Measurements from ENCODE around the gene ZMAT5.
A peak's percentile ranks its signal among the peaks of the same experiment; 100 is the strongest.

ZMAT5 gene

GRCh38 chr22:29726512-29727130, 40.2 kb downstream of the ZMAT5 start:
- no peak for DNase-seq

GRCh38 chr22:29726106-29726505, 40.7 kb downstream of the ZMAT5 start:
- no peak for DNase-seq

GRCh38 chr22:29724843-29725242, 42.0 kb downstream of the ZMAT5 start:
- DNase-seq = no peak

GRCh38 chr22:29723766-29724165, 43.0 kb downstream of the ZMAT5 start:
- DNase-seq = no peak

- DNase-seq = no peak
Observed at GRCh38 chr22:29722587-29722986, 44.2 kb downstream of the ZMAT5 start.

GRCh38 chr22:29722151-29722550, 44.7 kb downstream of the ZMAT5 start:
- no peak for DNase-seq

GRCh38 chr22:29720811-29721323, 45.9 kb downstream of the ZMAT5 start:
- DNase-seq = no peak

- DNase-seq = no peak
Observed at GRCh38 chr22:29719899-29720645, 46.7 kb downstream of the ZMAT5 start, which contains the start of gene CABP7. Gene CABP7, plus strand, starts transcription at chr22:29720003. Its CDS starts 422 bp downstream, at chr22:29720425.

- DNase-seq = no peak
Observed at GRCh38 chr22:29718949-29719898, 47.6 kb downstream of the ZMAT5 start.

- no peak for DNase-seq
Observed at GRCh38 chr22:29717789-29718188, 49.0 kb downstream of the ZMAT5 start.

- DNase-seq = peak; percentile 59
Observed at GRCh38 chr22:29716814-29717545, 49.8 kb downstream of the ZMAT5 start.

- DNase-seq = no peak
Observed at GRCh38 chr22:29715705-29716104, 51.1 kb downstream of the ZMAT5 start.

GRCh38 chr22:29715240-29715639, 51.6 kb downstream of the ZMAT5 start:
- DNase-seq = no peak

- no peak for DNase-seq
Observed at GRCh38 chr22:29713156-29713727, 53.6 kb downstream of the ZMAT5 start.

GRCh38 chr22:29712119-29712518, 54.7 kb downstream of the ZMAT5 start:
- no peak for DNase-seq

- DNase-seq = no peak
Observed at GRCh38 chr22:29710922-29711593, 55.7 kb downstream of the ZMAT5 start.

GRCh38 chr22:29710193-29710592, 56.6 kb downstream of the ZMAT5 start:
- no peak for DNase-seq

- DNase-seq = no peak
Observed at GRCh38 chr22:29707471-29707870, 59.3 kb downstream of the ZMAT5 start.

- no peak for DNase-seq
Observed at GRCh38 chr22:29707010-29707409, 59.8 kb downstream of the ZMAT5 start.

- DNase-seq = no peak
Observed at GRCh38 chr22:29706486-29706885, 60.3 kb downstream of the ZMAT5 start.

- DNase-seq = no peak
Observed at GRCh38 chr22:29705651-29706050, 61.2 kb downstream of the ZMAT5 start.

All from fibroblast of skin of right quadriceps (primary cell).